H1 (cell line): Measurements from ENCODE around the gene NUSAP1.

ENCODE experiments used
- ATF2 ChIP-seq: IDR thresholded peaks from 2 replicates; pipeline ENCODE4 v1.6.1; 2012; ENCODE audit warnings: low read length, inconsistent platforms
- CTCF ChIP-seq, 3 experiments: IDR thresholded peaks; 1 replicate in 2 of 3; 2 replicates in 1 of 3; pipeline versions ENCODE4 v1.5.1 to v1.6.1; 2011; ENCODE audit warnings: low read length in 3 of 3, mild to moderate bottlenecking in 3 of 3, inconsistent platforms in 2 of 3, low read depth in 1 of 3, moderate library complexity in 1 of 3; ENCODE audit not compliant: insufficient read depth in 1 of 3; ENCODE audit errors: control extremely low read depth in 1 of 3
- POLR2A ChIP-seq, 2 experiments: IDR thresholded peaks; 1 replicate in 1 of 2; 2 replicates in 1 of 2; pipeline ENCODE4 v1.6.1; 2011; ENCODE audit warnings: low read depth in 2 of 2, low read length in 2 of 2, mild to moderate bottlenecking in 2 of 2; ENCODE audit errors: control extremely low read depth in 1 of 2
- RAD21 ChIP-seq, 2 experiments: IDR thresholded peaks in 1 of 2; conservative IDR thresholded peaks in 1 of 2; 2 replicates each; pipeline ENCODE4 v1.6.1; 2011; ENCODE audit warnings: low read depth in 2 of 2, low read length in 2 of 2, improper control_type of control experiment in 1 of 2, inconsistent platforms in 1 of 2, mild to moderate bottlenecking in 1 of 2, moderate library complexity in 1 of 2
- RBBP5 ChIP-seq: IDR thresholded peaks from 2 replicates; pipeline ENCODE4 v1.7.1; 2012; ENCODE audit warnings: low read depth, mild to moderate bottlenecking, inconsistent platforms, low read length, moderate library complexity, borderline replicate concordance
- TAF1 ChIP-seq: IDR thresholded peaks from 2 replicates; pipeline ENCODE4 v1.6.1; 2011; ENCODE audit warnings: mild to moderate bottlenecking, low read depth, low read length

DNA sequence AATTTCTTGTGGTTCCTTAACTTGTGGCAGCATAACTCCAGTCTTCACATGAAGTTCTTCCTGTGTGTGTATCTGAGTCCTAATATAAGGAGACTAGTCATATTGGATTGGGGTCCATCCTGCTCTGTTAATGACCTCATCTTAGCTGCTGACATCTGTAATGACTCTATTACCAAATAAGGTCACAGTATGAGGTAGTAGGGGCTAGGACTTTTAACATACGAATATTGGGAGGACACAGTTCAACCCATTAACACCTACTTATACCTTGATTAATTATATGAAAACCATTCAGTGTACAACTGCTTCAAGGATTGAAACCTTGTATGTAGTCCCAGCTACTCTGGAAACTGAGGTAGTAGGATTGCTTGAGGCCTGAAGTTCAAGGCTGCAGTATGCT lies 44.2 kb upstream of the NUSAP1 start:
- TF ChIP-seq CTCF (IDR thresholded peaks at IDR 0.05; ENCODE audit: control extremely low read depth in 1 of 3, insufficient read depth in 1 of 3, low read depth in 1 of 3, low read length in 3 of 3) (no peak), ATF2 (no peak), RBBP5 (no peak), RAD21 (IDR thresholded peaks at IDR 0.05 in 1 of 2, conservative IDR thresholded peaks at IDR 0.05 in 1 of 2; ENCODE audit: low read depth in 2 of 2, low read length in 2 of 2) (no peak), POLR2A (IDR thresholded peaks at IDR 0.05; ENCODE audit: control extremely low read depth in 1 of 2, low read depth in 2 of 2, low read length in 2 of 2) (peak in 1 of 2 experiments; percentile 14; a peak in 2 of 3 replicates), TAF1 (no peak)
